Mesodermal cell (in vitro differentiated cells): ENCODE results near the gene VPS29.

Source experiments
- H3K27ac ChIP-seq: 2 replicates; pipeline ENCODE4 v1.7.0; 2013; ENCODE audit warnings: mild to moderate bottlenecking, low read depth, low read length, moderate library complexity; ENCODE audit not compliant: severe bottlenecking
- H3K36me3 ChIP-seq: 2 replicates; pipeline ENCODE4 v1.7.1; 2013; ENCODE audit warnings: mild to moderate bottlenecking, low read length, moderate library complexity; ENCODE audit not compliant: control insufficient read depth, insufficient read depth
- H3K4me1 ChIP-seq: one replicate; pipeline ENCODE4 v1.7.1; 2013; ENCODE audit warnings: mild to moderate bottlenecking, low read length; ENCODE audit not compliant: insufficient read depth, control insufficient read depth, poor library complexity, severe bottlenecking
- H3K4me3 ChIP-seq: 2 replicates; pipeline ENCODE4 v1.7.0; 2013; ENCODE audit warnings: low read length, control low read depth, mild to moderate bottlenecking; ENCODE audit not compliant: insufficient read depth, poor library complexity, severe bottlenecking; ENCODE audit errors: extremely low read depth
- H3K9me3 ChIP-seq: 2 replicates; pipeline ENCODE4 v1.7.1; 2013; ENCODE audit warnings: mild to moderate bottlenecking, low read length, moderate library complexity; ENCODE audit not compliant: control insufficient read depth
- whole genome bisulfite sequencing, 2 experiments: methylation state at CpG; one replicate each; pipeline ENCODE4 v1.1.5; 2013; ENCODE audit warnings: missing lambda C conversion rate in 2 of 2; ENCODE audit not compliant: insufficient coverage in 2 of 2; 5-methylcytosine and 5-hydroxymethylcytosine counted together

VPS29 gene

DNA sequence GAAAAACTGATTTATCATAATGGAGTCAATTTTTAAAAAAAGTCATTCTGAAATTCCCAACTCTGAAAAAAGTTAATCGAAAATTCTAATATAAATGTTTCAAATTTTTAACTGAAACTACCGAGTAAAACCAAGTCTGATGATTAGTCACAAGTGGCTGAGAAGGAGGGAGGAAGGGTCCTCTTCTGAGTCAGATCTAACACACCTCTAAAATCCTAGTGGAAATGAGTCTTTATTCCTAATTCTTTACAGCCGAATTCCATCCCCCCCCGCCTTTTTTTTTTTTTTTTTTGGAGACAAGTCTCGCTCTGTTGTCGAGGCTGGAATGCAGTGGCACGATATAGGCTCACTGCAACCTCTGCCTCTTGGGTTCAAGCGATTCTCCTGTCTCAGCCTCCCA lies 38.1 kb upstream of the VPS29 start:
- Histone ChIP-seq H3K4me3 (no peak overlapping the region), H3K4me1 (peaks cover 3% of the 10 kb centered on the region), H3K36me3 (peaks cover 45% of the 10 kb centered on the region), H3K27ac (no peak overlapping the region), H3K9me3 (no peaks in the 10 kb centered on the region)
- 90 to 94% methylated on average over 2 to 6 of the region's 8 CpGs for WGBS, 2 experiments

DNA sequence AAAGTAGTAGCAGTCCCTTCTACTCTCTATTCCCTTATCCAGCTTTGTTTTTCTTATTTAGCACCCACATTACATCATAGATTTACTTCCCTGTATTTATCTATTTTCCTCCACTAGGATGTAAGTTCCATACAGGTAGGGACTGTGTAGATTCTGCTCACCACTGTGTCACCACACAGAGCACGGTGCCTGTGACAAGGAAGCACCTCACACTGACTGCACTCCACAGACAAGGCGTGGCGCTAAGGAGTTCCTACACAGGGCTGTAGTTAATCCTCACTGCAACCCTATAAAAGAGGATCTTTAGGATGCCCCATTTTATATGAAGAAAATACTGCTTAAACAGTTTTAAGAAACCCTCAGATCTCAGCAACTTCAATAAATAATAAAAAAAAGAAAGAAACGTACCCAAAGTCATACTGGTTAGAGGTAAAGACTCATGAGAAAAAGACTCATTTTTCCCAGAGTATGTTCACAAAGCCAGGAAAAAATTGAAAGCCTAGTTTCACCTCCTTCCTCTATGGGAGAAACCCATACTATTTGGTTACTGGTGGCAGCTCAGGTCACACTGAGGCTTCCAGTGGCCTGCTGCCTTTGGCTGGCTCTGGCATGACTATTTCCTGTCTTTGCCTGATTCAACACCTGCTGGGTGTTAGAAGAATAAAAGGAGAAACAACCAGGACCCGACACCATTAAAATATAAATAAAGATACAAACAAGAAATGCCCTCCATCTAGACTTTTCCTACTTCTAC lies 37.1 kb upstream of the VPS29 start:
- peaks cover 46% of the 10 kb centered on the region for H3K36me3 ChIP-seq
- H3K4me3 ChIP-seq = no peak overlapping the region
- H3K4me1 ChIP-seq = peaks cover 3% of the 10 kb centered on the region
- 90 to 100% methylated on average over 2 to 3 of the region's 5 CpGs for WGBS, 2 experiments
- H3K27ac ChIP-seq = no peak overlapping the region
- H3K9me3 ChIP-seq = no peaks in the 10 kb centered on the region

DNA sequence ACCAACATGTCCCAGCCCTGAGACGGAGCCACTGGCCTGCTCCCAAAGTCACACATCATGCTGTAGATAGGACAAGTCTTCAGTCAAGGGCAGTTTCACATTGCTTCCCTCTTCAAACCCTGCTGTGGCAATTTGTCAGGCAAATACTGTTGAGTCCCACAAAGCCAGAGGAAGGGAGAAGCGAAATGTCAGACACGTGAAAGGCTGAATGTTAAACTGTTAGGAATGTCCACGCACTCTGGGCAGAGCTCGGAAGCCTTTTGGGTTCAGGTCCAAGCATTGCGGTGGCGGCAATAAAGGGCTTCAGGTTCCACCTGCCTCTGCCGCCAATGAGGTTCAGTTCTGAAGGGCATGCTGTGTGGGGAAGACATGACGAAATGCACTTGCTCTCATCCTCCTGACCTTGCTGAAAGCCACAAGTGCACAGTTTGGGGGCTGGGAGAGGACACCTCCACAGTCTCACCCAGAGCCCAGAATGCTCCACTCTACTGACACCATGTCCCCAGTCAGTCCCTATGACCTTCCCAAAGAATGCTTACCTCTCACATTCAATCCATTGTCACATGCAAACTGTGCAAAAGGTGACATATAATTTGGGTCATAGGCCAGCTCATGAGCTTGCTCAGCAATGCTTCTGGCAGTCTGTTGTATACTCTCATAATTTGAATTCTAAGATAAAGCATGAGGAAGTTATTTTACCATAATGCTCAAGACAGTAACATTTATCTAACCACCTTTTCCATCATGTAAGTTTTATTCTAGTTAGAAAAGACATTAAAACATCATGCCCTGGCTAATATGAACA lies 35.9 kb upstream of the VPS29 start:
- H3K9me3 ChIP-seq = no peaks in the 10 kb centered on the region
- H3K4me3 ChIP-seq = no peak overlapping the region
- peaks cover 42% of the 10 kb centered on the region for H3K36me3 ChIP-seq
- H3K4me1 ChIP-seq = peaks cover 3% of the 10 kb centered on the region
- no peak overlapping the region for H3K27ac ChIP-seq
- 93 to 96% methylated on average over 9 of the region's 9 CpGs for WGBS, 2 experiments

DNA sequence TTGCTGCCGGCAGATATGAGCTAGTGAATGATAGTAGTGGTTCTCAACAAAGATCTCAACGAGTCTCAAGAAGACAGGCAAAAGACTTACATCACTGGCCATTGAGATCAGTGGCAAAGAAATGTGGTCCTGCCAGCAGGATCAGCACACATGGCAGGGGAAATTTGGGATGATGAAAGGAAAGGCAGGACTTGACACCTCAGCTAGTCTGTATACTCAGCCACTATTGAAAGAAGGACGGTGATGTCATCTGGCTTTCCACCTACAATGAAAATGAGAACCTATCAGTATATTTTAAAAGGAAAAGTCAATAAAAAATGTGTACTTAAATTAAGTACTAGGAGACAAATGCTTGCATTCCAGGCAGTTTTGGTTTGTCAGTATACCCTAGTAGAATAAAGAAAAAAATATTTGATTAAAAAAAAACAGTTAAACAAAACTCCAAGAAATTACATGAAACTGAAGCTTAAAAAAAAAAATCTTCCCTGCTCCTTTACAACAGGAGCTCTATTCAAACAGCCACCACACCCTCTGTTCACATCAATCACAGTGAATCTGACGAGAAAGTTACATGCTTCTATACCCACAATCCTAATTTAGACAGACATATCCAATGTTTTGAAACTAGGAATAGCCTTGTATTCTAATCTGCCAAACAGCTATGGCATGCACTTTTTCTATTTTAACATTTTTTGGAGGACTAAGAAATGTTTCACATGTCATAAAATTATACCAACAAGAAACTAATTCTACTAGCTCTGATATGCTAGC lies 35.1 kb upstream of the VPS29 start:
- peaks cover 38% of the 10 kb centered on the region for H3K36me3 ChIP-seq
- H3K27ac ChIP-seq = no peak overlapping the region
- H3K9me3 ChIP-seq = no peaks in the 10 kb centered on the region
- peaks cover 3% of the 10 kb centered on the region for H3K4me1 ChIP-seq
- no peak overlapping the region for H3K4me3 ChIP-seq
- WGBS, 2 experiments = 93 to 97% methylated on average over 3 of the region's 4 CpGs

DNA sequence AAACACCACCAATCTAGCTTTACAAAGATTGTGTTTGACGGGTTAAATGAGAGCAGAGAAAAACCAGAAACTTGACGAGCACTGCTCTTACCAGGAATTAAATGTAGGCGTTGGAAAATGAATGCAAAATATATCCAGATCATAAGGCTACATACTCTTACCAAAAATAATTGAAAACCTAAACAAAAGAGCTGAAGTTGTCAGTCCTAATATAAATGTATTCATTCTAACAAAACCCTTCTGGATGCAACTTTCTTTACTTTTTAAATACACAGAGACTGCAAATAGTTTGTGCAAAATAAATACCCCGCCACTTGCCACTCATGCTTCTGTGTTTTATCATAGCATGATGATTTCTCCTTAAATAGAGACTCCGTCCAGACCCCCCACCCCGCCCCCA lies 32.9 kb upstream of the VPS29 start:
- peaks cover 38% of the 10 kb centered on the region for H3K36me3 ChIP-seq
- no peaks in the 10 kb centered on the region for H3K9me3 ChIP-seq
- H3K27ac ChIP-seq = peak overlapping the region; percentile 13
- H3K4me3 ChIP-seq = no peak overlapping the region
- H3K4me1 ChIP-seq = no peaks in the 10 kb centered on the region
- 100% methylated on average over 1 of the region's 6 CpGs; no CpG with 5 or more reads in 1 of the 2 experiments for WGBS, 2 experiments

DNA sequence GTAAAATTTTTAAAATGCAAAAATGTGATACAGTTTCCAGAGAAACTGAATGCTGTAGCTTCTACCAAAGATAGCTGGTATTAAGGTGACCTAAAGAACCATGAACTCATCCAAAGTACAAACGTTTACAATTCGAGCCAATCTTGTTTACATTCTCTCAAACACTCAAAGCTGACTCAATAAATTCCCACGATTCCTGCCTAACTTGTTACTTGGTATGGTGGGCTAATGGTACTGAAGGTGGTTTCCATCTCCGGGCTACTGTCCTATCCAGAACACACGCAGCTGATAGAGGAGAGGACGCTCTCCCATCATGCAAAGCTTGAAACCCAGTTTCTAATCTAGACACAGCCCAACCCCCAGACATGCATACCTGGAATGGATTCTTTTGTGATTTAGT lies 31.7 kb upstream of the VPS29 start:
- H3K36me3 ChIP-seq = peaks cover 30% of the 10 kb centered on the region
- H3K9me3 ChIP-seq = no peaks in the 10 kb centered on the region
- H3K27ac ChIP-seq = no peak overlapping the region
- H3K4me1 ChIP-seq = no peaks in the 10 kb centered on the region
- WGBS, 2 experiments = 100% methylated on average over 1 to 3 of the region's 6 CpGs
- H3K4me3 ChIP-seq = no peak overlapping the region

DNA sequence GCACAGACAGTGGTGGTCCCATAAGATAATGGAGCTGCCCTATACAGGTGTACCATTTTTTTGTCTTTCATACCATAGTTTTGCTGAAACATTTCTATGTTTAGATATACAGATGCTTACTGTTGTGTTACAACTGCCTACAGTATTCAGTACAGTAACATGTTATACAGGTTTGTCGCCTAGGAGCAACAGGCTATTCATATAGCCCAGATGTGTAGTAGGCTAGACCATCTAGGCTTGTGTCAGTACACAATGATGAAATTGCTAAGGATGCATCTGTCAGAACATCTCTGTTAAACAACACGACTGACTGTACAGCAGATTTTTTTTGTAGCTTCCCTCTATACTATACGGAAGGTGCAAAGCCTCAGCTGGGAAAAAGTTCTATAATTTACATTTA lies 30.7 kb upstream of the VPS29 start:
- H3K4me1 ChIP-seq = no peaks in the 10 kb centered on the region
- peaks cover 21% of the 10 kb centered on the region for H3K36me3 ChIP-seq
- no peak overlapping the region for H3K27ac ChIP-seq
- no peak overlapping the region for H3K4me3 ChIP-seq
- H3K9me3 ChIP-seq = no peaks in the 10 kb centered on the region
- 100% methylated on average over 1 of the region's 3 CpGs for WGBS, 2 experiments

DNA sequence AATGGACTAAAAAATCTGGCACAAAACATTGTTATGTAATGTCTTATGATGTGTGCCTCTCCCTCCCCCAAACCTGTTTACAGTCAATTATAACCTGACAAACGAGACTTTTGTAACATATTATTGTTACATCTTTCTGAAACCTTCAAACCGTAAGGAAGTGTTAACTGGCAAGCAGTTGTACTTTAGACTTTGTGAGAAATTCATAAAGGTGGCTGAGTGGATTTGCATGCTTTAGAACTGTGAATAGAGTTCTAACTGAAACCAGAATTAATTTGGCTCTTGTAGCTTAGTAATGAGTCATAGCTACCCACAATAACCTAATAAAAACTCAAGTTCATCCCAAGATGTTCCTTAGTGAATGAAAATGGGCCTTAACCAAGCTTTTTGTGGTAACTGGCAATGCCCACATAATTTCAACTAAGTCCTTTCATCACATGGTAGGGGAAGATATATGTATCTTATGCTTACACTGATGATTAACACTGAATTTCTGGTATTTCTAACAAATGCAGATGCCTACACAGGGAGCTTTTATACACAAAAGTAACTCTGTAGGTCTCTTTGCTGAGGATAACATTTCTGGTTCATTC lies 29.9 kb upstream of the VPS29 start:
- Histone ChIP-seq H3K27ac (no peak overlapping the region), H3K9me3 (no peaks in the 10 kb centered on the region), H3K36me3 (peaks cover 17% of the 10 kb centered on the region), H3K4me1 (no peaks in the 10 kb centered on the region), H3K4me3 (no peak overlapping the region)
- 86 to 100% methylated on average over 1 of the region's 2 CpGs for WGBS, 2 experiments

DNA sequence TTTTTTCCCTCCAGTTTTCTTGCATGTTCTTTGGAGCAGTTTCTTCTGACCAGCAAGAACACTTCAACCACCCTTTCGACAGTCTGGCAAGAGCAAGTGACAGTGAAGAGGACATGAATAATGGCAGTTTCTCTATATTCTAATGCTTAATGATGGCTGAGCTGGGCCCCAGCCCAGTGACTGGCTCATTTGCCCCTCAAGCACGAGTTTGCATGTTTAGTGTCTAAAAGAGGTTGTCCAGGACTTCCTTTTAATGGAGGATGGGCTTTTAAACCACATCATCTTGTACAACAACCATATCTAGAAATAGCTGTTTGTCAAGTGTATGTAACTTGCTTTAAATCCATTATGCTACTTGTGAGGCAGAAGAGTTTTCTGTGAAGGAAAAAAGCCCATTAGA lies 28.6 kb upstream of the VPS29 start:
- Histone ChIP-seq H3K27ac (no peak overlapping the region), H3K36me3 (peaks cover 5% of the 10 kb centered on the region), H3K4me1 (no peaks in the 10 kb centered on the region), H3K4me3 (no peak overlapping the region), H3K9me3 (no peaks in the 10 kb centered on the region)
- no CpG with 5 or more reads among the region's 2 CpGs for WGBS, 2 experiments

DNA sequence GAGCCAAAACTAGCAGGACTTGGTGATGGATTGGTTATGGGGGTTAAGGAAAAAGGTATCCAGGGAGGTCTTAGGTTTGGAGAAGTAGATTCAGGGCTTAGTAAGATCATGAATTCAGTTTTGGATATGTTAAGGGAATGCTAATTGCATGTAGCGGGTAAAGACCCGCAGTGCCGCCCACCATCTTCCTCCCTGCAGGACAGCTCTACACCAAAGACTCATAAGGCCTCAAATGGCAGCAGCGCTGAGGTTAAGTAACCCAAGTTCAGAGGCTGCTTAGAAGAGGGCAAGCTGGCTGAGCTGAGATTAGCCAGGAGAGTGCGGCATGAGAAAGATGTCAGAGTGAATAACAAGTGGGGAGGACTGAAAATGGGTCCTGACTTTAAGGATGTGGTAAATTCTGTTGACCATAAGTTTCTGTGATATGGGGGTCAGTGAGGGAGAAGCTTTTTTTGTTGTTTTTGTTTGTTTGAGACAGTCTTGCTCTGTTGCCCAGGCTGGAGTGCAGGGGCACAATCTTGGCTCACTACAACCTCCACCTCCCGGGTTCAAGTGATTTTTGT lies 26.4 kb upstream of the VPS29 start:
- Histone ChIP-seq H3K27ac (no peak overlapping the region), H3K9me3 (no peaks in the 10 kb centered on the region)
- WGBS, 2 experiments = 88 to 100% methylated on average over 2 to 3 of the region's 6 CpGs

More for the DNA sequence above, 26.4 kb upstream of the VPS29 start:
- H3K4me3 ChIP-seq = no peak overlapping the region
- no peaks in the 10 kb centered on the region for H3K36me3 ChIP-seq
- no peaks in the 10 kb centered on the region for H3K4me1 ChIP-seq
